Fibroblast of skin of right quadriceps (primary cell): ENCODE data around the gene PSME2.

Source experiments
- DNase-seq: peaks from one replicate; pipeline ENCODE4 v3.0.0-alpha.2; 2013

Gene PSME2

GRCh38 chr14:24150993-24151392, 4.6 kb upstream of the PSME2 start:
- no peak for DNase-seq

- no peak for DNase-seq
These were observed 4.2 kb upstream of the PSME2 start for GRCh38 chr14:24150567-24150966.

GRCh38 chr14:24150061-24150460, 3.7 kb upstream of the PSME2 start:
- no peak for DNase-seq

GRCh38 chr14:24149302-24149969, 3.0 kb upstream of the PSME2 start:
- DNase-seq, result no peak

GRCh38 chr14:24147761-24148428, 1.5 kb upstream of the PSME2 start:
- DNase-seq, result no peak

GRCh38 chr14:24146978-24147760, 759 bp upstream of the PSME2 start, which contains the start of gene RNF31:
Gene RNF31, plus strand, starts transcription at chr14:24147498. Its CDS starts 201 bp downstream, at chr14:24147699.
- peak; percentile 97 for DNase-seq

GRCh38 chr14:24145690-24146452, 539 bp downstream of the PSME2 start:
- DNase-seq, result no peak

GRCh38 chr14:24145219-24145618, 1.2 kb downstream of the PSME2 start:
- DNase-seq, result no peak

GRCh38 chr14:24144451-24144850, 2.0 kb downstream of the PSME2 start:
- no peak for DNase-seq

- DNase-seq, result peak; percentile 74
These were observed 2.9 kb downstream of the PSME2 start for GRCh38 chr14:24143511-24143910.

GRCh38 chr14:24141097-24141880, 5.1 kb downstream of the PSME2 start, which contains the start of gene EMC9:
Gene EMC9, minus strand, starts transcription at chr14:24141591. Its CDS starts 287 bp downstream, at chr14:24141304.
- DNase-seq, result peak; percentile 99

GRCh38 chr14:24139272-24139934, 7.0 kb downstream of the PSME2 start:
- DNase-seq, result no peak

GRCh38 chr14:24138396-24139271, 7.8 kb downstream of the PSME2 start:
- no peak for DNase-seq

- DNase-seq, result no peak
These were observed 8.6 kb downstream of the PSME2 start for GRCh38 chr14:24137529-24138395.

GRCh38 chr14:24136684-24137528, 9.5 kb downstream of the PSME2 start:
- DNase-seq, result no peak

GRCh38 chr14:24135834-24136683, 10.4 kb downstream of the PSME2 start, which contains the start of gene PSME1:
Gene PSME1, plus strand, starts transcription at chr14:24136194. Its CDS starts 69 bp downstream, at chr14:24136263.
- peak; percentile 82 for DNase-seq

- no peak for DNase-seq
These were observed 10.9 kb downstream of the PSME2 start for GRCh38 chr14:24135584-24135833.

- DNase-seq, result no peak
These were observed 12.7 kb downstream of the PSME2 start for GRCh38 chr14:24133735-24134134.
